HG02763 (cell line): ENCODE results near the gene VEPH1.

Experiments
- ATAC-seq: cut with Tn5 transposase; IDR thresholded peaks from one replicate; pipeline ENCODE4 v1.9.1; 2021; ENCODE audit warnings: mild to moderate bottlenecking, moderate library complexity; ENCODE audit not compliant: unreplicated experiment

Gene VEPH1

GRCh38 chr3:157393113-157393512 lies 110.1 kb downstream of the VEPH1 start:
- ATAC-seq, result no peak

DNA sequence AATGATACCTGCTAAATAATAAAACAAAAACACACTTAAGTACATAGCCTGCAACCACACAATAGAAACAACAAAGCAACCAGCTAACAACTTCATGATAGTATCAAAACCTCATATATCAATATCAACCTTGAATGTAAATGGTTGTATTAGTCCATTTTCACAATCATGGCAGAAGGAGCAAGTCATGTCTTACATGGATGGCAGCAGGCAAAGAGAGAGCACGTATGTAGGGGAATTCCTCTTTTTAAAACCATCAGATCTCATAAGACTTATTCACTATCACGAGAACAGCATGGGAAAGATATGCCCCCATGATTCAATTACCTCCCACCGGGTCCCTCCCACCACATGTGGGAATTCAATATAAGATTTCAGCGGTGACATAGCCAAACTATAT lies 111.1 kb downstream of the VEPH1 start:
- ATAC-seq, result no peak

DNA sequence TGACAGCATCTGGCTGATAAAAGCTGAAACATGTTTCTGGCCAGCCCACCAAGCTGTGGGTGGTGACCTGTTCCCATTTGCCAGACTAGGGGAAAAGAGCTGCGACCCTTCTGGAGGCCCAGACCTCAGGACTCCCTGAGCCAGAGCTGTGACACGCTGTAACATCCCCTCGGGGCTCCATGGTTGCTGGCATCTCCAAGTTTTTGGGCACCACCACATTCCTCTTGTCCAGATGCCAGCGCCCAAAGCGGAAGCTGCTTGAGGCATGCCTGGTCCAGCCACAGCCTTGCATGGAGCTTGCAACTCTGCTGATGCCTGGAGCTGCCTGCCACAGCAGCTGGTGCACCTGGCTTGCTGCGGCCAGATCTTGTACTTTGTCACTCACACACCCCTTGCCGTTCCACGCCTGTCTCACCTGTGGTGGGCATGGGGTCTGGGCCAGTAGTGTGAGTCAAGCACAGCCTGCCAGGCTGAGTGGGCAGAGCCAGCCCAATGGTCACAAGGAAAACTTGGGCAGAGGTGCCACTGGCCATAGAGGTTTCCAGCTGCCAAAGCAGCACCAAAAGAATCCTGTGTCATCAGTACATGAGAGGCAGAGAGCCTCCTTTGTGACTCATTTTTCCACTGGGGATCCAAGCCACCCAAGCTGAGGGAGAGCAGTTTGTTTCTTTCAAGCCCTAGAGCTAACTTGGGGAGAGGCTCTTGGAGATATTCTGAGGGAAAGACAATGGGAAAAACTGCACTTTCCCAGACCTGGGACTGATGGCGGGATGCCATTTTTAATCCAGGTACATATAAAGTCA lies 112.3 kb downstream of the VEPH1 start:
- ATAC-seq, result no peak

DNA sequence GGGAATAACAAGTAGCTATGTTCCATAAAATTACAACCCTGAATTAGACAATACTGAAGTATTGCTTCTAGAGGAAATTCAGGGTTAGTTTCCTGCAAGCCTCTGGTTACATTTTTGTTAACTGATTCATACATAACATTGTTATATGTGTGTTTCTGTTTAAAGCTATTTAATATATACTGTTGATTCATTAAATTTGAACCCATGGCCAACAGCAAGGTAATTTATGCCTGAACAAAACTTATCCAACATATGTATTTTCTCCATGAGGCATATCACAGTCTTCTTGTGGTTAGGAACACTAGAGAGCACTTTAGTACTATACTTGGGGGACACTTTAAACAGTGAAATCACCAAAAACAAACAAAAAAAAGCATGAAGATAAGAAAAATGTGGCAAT lies 114.2 kb downstream of the VEPH1 start:
- ATAC-seq, result no peak

DNA sequence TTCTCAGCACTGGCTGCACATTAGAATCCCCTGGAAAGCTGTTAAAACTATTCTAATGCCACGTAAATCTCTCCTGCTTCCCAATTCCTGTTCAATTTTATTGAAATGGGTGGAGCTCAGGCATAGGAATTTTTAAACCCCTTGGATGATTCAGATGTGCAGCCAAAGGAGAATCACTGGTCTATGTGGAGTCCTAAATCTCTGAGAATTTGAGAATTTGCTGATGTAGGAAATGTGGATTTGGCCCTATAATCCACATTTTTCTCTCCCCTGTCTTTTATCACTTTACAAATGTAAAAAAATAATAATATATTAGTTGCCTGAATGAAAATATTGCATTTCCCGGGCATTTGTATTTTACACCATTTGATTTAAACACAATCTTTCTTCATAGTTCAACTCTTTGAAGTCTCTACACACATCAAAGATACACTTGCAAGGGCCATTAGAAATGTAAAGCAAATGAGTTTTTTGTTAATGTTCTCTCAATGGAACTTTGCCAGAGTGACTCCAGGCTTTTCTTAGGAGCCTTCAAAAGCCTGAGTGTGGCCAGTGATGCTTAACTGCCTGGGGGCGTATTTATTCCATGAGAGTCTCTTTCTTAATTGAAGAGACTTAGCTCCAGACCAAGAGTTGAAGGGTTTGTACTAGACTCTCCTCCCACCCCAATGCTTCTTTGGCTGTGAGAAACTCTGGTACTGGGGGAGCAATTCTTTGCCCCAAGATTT lies 115.3 kb downstream of the VEPH1 start:
- ATAC-seq, result no peak

DNA sequence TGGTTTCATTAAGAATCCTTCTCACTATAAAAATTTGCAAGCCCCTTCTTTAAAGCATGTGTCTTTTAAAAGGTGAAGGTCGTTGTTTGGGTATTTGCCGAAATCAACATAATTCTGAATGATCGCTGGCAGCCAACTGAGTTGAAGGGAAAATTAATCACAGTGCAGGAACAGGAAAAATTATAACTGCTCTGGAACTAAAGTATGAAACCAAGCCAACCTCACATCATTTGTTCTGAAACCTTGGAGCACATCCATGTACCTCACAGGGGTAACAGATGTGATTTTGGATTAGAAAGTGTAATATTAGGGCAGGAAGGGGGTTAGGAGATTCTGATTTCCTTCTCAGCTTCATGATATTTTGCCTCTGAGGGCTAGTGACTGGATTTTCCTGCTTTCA lies 118.7 kb downstream of the VEPH1 start:
- no peak for ATAC-seq

GRCh38 chr3:157384031-157384430 lies 119.2 kb downstream of the VEPH1 start:
- no peak for ATAC-seq

DNA sequence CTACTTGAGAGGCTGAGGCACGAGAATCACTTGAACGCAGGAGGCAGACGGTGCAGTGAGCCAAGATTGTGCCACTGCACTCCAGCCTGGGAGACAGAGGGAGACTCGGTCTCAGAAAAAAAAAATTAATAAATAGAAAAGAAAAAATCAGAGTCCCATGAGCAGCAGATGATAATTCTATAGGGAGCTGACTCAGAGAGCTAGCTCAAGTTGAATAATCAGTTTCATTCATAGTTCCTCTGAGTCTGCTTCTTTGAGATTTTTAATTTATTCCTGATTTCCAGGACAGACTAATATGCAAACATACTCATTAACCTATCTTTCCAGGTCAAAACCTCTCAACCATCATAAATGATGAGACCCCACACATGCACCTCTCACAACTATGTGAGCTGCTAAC lies 121.6 kb downstream of the VEPH1 start:
- ATAC-seq, result no peak

- no peak for ATAC-seq
Observed at GRCh38 chr3:157379525-157380140, 123.6 kb downstream of the VEPH1 start.

GRCh38 chr3:157376603-157377300 lies 126.5 kb downstream of the VEPH1 start:
- ATAC-seq, result no peak

- no peak for ATAC-seq
Observed at GRCh38 chr3:157375342-157375986, 127.8 kb downstream of the VEPH1 start.

- no peak for ATAC-seq
Observed at GRCh38 chr3:157374933-157375332, 128.3 kb downstream of the VEPH1 start.

DNA sequence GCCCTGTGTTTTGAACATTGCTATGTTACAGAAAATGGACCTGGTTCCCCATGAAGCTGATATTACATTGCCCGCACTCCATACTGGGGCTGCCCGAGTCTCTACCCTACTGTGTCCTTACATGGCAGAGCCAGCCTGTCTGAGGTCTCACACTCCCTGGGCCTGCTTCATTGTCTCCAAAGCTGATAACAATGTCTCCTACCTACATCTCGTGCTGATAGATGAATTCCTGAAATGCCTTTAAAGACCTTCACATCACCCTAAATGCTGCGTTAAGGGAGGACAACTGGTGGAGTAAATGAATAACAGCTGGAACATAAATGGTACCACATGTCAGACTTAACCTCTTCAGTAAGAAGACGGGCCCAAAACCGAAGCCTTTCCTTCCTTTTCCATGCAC lies 129.4 kb downstream of the VEPH1 start:
- no peak for ATAC-seq

GRCh38 chr3:157370867-157371266 lies 132.3 kb downstream of the VEPH1 start:
- no peak for ATAC-seq

DNA sequence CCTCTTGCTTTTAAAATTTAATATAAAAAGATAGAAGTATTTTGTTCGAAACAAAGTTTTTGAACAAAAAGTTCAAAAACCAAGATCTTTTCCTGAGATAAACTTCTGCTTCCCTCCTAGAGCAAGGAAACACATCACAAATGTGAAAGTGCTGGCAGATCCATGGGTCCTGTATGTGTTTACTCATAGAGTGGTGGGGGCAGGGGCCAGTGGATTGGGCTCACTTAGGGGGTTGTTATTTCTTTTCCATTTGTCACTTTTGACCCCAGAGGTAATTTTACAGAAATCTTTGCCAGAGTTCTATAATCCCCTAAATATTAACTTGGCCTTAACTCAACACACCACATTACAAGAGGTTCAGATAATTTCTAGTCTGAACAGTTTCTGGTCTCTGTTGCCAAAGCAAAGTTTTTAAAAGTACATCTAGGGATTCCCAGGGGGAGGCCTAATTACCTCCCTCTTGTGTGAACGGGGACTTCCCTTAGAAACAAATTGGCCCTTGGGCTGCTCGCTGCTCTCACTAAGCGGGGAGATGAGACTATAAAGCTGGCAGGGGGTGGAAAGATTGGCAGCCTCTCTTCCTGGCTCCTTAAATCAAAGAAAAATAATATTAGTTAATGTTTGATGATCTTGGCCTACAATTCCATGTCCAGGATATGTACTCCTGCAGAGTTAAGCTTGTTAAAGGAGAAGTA lies 133.3 kb downstream of the VEPH1 start:
- no peak for ATAC-seq

DNA sequence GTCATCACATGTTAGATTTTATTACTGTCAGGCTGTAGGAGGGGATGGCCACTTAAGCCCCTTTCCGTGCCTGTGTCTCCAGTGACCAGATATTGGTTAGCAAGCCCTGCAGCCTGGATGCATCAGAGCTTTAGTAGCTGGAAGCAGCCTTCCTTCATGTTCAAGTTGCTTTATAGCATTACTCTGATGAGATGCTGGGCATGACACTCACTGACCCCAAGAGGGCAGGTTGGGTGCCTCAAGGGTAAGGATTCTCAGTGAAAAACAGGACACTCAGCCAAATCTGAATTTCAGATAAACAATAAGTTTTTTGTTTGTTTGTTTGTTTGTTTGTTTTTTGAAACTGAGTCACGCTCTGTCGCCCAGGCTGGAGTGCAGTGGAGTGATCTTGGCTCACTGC lies 135.0 kb downstream of the VEPH1 start:
- ATAC-seq, result no peak

DNA sequence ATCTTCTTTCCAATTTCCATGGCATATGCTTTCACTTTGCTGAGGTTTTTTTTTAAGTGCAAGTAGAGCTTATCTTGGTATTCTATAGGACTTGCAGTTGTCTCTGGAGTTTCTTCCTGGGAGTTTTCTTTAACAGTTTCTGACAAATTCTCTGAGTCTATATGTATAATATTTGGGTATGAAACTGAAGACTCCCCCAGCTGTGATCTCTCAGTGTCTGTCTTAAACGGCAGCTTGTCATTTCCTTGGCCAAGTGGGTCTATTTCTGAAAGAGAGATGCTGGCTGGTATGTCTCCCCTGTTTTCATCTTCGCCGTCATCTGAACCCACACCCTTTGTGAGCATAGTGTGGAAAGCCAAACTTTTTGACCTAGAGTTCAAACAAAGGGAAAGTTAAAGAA lies 139.8 kb downstream of the VEPH1 start:
- no peak for ATAC-seq

DNA sequence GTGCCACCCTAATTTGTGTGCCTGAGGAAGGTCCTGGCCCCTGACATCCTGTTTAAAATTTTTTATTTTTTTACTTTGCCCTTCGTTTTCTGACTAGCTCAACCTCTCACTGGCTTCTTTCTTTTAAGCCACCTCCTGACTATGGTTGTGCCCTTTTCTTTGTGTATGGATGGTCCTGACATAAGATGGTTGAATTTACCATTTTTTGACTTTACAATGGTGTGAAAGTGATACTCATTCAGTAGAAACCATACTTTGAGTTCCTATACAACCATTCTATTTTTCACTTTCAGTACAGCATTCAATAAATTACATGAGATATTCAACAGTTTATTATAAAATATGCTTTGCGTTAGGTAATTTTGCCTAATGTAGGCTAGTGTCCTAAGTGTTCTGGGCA lies 140.9 kb downstream of the VEPH1 start:
- ATAC-seq, result no peak

GRCh38 chr3:157360044-157360443 lies 143.2 kb downstream of the VEPH1 start:
- ATAC-seq, result no peak

- no peak for ATAC-seq
Observed at GRCh38 chr3:157356541-157356940, 146.7 kb downstream of the VEPH1 start.
